Adipocyte (in vitro differentiated cells): Measurements from ENCODE around the gene PFDN5.

Experiments used
- DNase-seq: peaks from one replicate; pipeline ENCODE4 v3.0.0-alpha.2; 2015; ENCODE audit warnings: low read depth
- H3K27me3 ChIP-seq: replicated peaks from 2 replicates; pipeline ENCODE4 v1.7.0; 2013; ENCODE audit warnings: mild to moderate bottlenecking, low read length, moderate library complexity; ENCODE audit not compliant: control insufficient read depth, insufficient read depth
- H3K36me3 ChIP-seq: 2 replicates; pipeline ENCODE4 v1.7.0; 2013; ENCODE audit warnings: low read length, mild to moderate bottlenecking, moderate library complexity; ENCODE audit not compliant: control insufficient read depth, insufficient read depth, severe bottlenecking
- H3K4me1 ChIP-seq: 2 replicates; pipeline ENCODE4 v1.7.0; 2013; ENCODE audit warnings: mild to moderate bottlenecking, low read length, moderate library complexity; ENCODE audit not compliant: control insufficient read depth, insufficient read depth
- H3K4me3 ChIP-seq: 2 replicates; pipeline ENCODE4 v1.7.0; 2013; ENCODE audit warnings: mild to moderate bottlenecking, low read length, moderate library complexity
- H3K9ac ChIP-seq: 2 replicates; pipeline ENCODE4 v1.7.0; 2013; ENCODE audit warnings: mild to moderate bottlenecking, low read length, moderate library complexity
- H3K9me3 ChIP-seq: 2 replicates; pipeline ENCODE4 v1.7.0; 2013; ENCODE audit warnings: mild to moderate bottlenecking, low read length, moderate library complexity; ENCODE audit not compliant: control insufficient read depth

PFDN5 gene

DNA sequence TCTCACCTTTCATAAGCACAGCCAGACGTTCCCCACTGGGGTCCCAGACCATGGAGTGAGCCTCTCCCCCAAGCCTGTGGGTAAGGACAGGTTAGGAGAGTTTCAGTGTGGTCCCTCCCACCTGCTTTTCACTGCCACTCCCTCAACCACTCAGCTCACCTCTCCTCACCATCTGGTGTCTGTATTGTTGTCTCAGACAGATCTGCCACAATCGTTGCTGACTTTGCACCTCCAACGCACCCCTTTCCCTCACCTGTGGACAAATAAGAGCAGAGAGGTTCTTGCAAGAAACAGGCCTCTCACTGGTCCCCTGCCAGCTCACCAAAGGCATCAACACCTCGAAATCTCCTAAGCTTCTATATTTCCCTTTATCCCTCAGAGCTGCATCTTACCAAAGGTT, 12.9 kb downstream of the PFDN5 start:
- Histone ChIP-seq H3K4me1 (peaks cover 3% of the 10 kb centered on the region), H3K27me3 (no peaks in the 10 kb centered on the region), H3K36me3 (peaks cover 49% of the 10 kb centered on the region), H3K9ac (no peak overlapping the region), H3K9me3 (no peaks in the 10 kb centered on the region), H3K4me3 (no peak overlapping the region)
- DNase-seq: no peak

DNA sequence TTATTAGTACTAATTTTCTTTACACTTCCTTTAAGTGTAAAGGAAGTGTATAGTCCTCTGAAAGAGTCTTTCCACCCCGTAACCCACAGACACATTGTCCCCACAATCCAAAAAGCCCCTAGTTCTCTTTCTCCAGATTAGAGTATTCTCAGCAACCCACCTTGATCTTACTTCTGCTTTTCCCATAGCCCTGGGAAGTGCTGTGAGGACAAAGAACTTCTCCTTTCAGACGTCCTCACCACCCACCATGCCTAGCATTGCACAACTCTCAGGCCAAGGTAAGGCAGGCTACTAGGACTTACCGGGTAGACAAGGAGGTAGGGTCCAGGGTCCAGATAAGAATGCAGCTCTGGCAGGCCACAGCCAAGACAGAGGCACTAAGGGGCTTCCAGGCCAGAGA, 18.7 kb downstream of the PFDN5 start:
- DNase-seq: no peak
- H3K4me3 ChIP-seq: no peak overlapping the region
- peaks cover 43% of the 10 kb centered on the region for H3K36me3 ChIP-seq
- H3K4me1 ChIP-seq: no peaks in the 10 kb centered on the region
- H3K9me3 ChIP-seq: no peaks in the 10 kb centered on the region
- no peak overlapping the region for H3K9ac ChIP-seq
- no peaks in the 10 kb centered on the region for H3K27me3 ChIP-seq

DNA sequence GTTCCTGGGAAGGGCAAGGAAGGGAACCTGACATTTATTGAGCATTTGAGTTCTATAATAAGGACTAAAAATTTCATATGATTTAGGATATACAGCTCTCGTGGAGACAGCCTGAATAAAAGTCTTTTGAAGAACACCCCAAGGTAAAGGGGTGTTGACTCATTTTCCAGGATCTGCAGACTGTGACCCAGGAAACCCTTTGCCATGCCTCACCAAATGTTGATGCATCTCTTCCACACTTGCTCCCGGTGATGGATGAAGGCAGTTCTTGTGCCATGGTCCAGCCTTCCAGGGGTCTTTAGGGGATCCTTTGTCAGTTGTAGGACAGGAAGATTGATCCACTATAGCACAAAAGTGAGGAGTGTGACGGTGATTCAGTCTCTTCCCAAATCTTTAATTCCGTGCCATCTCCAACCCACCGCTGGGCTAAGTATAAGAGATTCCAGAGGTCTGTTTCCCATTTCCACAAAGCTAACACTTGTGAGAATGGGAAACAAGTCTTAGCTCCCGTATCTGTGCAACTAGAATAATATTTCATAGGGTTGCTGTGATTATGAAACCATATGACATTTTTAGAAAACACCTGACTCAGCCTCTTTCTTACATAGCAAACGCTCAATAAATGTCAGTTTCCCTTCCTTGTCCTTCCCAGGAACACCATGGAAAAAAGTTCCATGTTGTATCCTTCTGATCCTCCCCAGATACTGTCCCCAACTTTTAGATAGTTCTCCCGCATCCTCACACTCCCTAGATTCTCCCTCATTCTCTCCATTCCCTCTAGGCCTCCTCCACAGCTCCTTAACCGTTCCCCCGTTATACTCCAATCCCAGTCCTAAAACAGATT, 25.2 kb downstream of the PFDN5 start:
- H3K9ac ChIP-seq: peak overlapping the region; percentile 95

DNA sequence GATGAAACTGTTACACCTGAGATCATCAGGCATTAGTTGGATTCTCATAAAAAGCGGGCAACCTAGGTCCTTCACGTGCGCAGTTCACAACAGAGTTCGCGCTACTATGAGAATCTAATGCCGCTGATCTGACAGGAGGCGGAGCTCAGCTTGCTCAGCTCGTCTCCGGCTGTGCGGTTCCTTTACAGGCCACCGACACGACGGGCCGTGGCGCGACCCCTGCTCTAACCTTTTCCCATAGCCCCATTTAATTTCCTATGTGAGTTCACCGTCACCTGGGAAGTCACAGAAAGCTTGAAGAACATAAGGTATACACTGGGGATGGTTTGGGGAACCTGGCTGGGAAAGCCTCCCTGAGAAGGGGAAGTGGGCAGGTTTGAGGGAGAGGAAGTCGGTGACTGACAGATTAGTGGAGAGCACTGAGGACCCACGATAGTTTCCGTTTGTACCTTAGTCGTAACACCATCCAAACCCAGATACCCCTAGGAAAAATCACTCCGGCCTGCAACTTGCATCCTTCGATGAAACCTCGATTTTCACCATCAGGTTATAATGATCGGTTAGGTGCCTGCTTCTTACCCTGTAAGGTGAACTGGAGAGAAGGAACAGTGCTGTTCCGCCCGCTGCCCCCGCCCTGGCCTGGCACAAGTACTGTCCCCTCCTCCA, 28.9 kb downstream of the PFDN5 start:
- H3K4me3 ChIP-seq: peak overlapping the region; percentile 81
- no peaks in the 10 kb centered on the region for H3K9me3 ChIP-seq
- peaks cover 1% of the 10 kb centered on the region for H3K36me3 ChIP-seq
- H3K27me3 ChIP-seq: peaks cover 4% of the 10 kb centered on the region
- H3K4me1 ChIP-seq: peaks cover 22% of the 10 kb centered on the region
- peak overlapping the region; percentile 87 for H3K9ac ChIP-seq
- no peak for DNase-seq

More for the DNA sequence above, 25.2 kb downstream of the PFDN5 start:
- Histone ChIP-seq H3K9me3 (no peaks in the 10 kb centered on the region), H3K27me3 (no peaks in the 10 kb centered on the region), H3K4me1 (peaks cover 22% of the 10 kb centered on the region), H3K36me3 (peaks cover 22% of the 10 kb centered on the region), H3K4me3 (peak overlapping the region; percentile 98)
- DNase-seq: peak; percentile 49

DNA sequence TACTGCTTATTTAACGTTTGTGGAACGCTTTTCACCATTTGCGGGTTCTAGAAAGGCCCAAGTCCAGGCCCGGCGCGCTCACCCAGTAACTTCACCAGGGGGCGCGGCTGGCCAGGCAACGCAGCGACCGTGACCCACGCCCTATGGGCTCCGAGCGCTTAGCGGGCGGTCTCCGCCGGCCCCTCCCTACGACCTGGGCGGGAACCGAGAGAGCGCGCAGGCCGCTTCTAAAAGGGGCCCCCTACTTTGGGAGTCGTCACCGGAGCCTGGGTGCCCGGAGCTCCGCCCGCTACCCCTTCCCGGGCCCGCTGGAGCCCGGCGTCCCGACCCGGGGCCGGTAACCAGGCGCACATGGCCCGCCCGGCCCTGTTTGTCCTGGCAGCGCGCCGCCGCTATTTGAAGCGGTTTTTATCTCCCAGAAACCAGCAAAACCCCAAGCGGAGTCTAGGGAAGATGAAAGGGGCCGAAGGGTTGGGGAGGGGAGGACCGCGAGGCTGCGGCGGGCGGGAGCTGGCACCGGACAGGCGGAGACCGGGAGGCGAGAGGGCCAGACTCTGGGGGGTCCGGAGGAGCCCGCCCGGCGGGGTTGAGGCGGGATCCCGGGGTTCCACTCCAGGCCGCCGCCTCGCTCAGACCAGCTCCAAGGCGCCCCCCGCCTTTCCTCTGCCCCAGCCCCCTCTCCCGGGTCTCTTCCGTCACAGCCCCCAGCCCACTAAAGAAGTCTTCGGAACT, 29.6 kb downstream of the PFDN5 start:
- Histone ChIP-seq H3K4me3 (peak overlapping the region; percentile 81), H3K9ac (peak overlapping the region; percentile 87), H3K9me3 (no peaks in the 10 kb centered on the region), H3K36me3 (no peaks in the 10 kb centered on the region), H3K4me1 (peaks cover 22% of the 10 kb centered on the region), H3K27me3 (peaks cover 4% of the 10 kb centered on the region)
- DNase-seq: peak; percentile 98

DNA sequence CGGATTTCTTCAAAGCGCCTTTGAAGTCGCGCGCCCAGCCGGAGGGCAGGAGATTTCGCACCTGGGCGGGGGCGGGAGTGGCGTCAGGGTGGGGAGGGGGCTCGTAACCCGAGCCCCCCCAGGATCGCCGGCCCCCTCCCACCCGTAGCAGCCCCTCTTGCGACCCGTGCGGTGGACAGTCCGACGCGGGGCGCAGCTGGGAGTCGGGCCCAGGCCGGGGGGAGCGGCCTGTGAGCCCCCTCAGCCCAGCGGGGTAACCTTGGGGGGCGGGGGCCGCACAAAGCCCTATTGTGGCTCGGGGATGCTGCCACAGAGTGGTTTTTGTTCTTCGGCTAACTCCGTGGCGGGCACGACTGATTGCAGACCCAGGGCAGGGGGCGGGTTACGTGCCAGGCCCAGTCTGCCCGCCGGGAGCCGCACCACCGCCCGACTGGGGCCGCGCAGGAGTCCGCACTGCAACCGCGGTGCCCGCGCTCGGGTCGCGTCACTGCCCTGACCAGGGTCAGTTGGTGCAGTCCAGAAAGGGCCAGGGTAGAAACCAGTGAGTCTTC, 30.2 kb downstream of the PFDN5 start:
- peak overlapping the region; percentile 87 for H3K9ac ChIP-seq
- H3K27me3 ChIP-seq: peaks cover 7% of the 10 kb centered on the region
- H3K9me3 ChIP-seq: no peaks in the 10 kb centered on the region
- H3K36me3 ChIP-seq: no peaks in the 10 kb centered on the region
- peak overlapping the region; percentile 81 for H3K4me3 ChIP-seq
- DNase-seq: peak; percentile 55
- H3K4me1 ChIP-seq: peaks cover 15% of the 10 kb centered on the region

DNA sequence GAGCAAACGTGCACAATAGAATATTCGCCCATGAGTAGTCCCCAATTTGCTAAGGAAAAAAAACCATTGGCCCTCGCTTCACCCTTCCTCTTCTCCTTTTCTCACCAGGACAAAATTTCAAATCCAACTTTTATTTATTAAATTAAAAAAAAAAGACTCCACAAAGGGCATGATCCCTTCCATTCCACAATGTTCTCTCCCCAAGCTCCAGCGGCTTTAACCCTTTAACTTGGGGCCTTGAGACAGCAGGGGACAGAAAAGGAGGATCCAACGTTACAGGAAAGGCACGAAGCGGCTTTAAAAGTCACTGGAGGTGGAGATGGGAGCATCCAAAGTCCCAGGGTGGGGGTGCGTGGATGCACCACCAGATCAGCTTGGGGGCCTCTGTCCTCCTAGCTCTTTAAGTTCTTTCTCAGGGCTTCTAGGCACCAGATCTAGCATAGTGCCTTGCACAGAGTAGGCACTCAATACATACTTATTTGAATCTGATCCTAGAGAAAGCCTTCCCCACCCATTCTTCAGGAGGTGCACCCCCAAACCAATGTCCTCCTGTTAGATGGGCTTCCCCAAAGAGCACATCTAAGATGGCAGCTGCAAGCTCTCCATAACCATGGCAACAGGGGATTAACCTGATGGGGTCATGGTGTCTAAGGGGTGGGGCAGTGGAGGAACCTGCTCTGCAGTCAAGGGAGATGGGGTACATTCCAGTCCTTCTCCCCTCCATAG, 31.3 kb downstream of the PFDN5 start:
- no peak for DNase-seq
- Histone ChIP-seq H3K4me3 (no peak overlapping the region), H3K9ac (no peak overlapping the region), H3K27me3 (peaks cover 14% of the 10 kb centered on the region), H3K9me3 (no peaks in the 10 kb centered on the region), H3K4me1 (peaks cover 10% of the 10 kb centered on the region), H3K36me3 (no peaks in the 10 kb centered on the region)

DNA sequence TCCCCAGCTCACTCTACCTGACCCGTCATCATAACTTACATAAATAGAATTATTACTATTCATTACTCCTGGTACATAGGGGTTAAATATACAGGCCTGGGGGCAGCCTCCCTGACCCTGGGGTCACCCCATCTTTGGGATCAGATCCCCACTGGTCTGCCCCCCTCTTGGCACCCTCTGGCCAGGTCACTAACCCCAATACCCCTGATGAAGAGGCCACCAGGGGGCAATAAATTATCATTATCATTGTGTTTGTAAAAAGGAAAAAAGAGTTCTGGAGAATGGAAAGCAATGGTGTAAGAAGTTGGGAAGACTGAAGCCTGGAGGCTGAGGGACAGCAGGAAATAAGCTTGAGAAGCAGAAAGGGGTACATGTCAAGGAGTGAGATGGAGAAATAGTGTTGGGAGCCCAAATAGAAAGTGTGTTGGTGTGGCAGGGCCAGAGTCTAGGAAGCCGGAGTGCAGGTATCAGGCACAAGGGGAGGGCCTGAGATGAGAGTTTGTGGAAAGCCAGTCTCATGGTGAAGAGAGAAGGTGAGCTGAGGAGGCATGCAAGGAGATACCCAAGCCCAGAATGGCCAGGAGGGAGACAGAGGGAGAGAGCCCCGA, 32.2 kb downstream of the PFDN5 start:
- no peaks in the 10 kb centered on the region for H3K9me3 ChIP-seq
- H3K4me3 ChIP-seq: no peak overlapping the region
- no peaks in the 10 kb centered on the region for H3K36me3 ChIP-seq
- no peak overlapping the region for H3K9ac ChIP-seq
- peaks cover 6% of the 10 kb centered on the region for H3K4me1 ChIP-seq
- H3K27me3 ChIP-seq: peaks cover 22% of the 10 kb centered on the region
- peak; percentile 30 for DNase-seq

DNA sequence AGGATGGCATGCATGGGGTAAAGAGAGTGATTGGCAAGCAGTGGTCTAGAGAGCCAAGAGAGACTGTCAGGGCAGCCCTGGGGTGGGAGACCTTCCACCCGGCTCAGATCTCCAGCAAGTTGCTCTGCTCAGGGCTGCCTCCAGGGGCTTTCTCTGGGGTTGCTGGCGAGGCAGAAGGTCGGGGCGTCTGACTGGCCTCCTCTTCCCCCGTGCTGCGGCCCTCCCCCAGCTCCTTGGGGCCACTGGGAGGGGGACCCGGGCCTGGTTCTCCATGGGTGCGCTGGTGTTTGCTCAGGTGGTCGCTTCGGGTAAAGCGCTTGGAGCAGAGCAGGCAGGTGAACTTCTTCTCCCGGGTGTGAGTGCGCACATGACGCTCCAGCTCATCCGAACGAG, 32.7 kb downstream of the PFDN5 start:
- no peaks in the 10 kb centered on the region for H3K36me3 ChIP-seq
- no peak overlapping the region for H3K9ac ChIP-seq
- DNase-seq: no peak
- H3K4me1 ChIP-seq: peaks cover 6% of the 10 kb centered on the region
- no peak overlapping the region for H3K4me3 ChIP-seq
- H3K9me3 ChIP-seq: no peaks in the 10 kb centered on the region
- H3K27me3 ChIP-seq: peaks cover 26% of the 10 kb centered on the region

DNA sequence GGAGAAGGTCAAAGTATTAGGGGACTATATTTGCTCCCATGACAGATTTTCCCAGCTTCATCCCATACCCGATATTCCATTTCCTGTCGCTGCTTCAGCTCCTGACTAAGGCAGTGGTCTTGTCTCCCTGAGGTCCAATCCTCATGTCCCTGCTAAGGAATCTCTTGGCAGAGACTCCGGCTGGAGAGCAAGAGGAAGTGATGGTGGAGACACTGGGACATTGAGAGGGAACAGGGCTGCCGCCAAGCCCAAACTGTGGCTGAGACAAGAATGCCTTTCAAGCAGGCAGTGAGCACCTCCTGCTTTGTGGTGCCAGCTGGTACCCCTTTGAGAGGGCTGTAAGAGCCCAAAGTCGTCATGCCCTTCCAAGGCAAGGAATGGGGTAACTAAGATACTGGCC, 35.3 kb downstream of the PFDN5 start:
- Histone ChIP-seq H3K4me3 (no peak overlapping the region), H3K9ac (no peak overlapping the region), H3K9me3 (no peaks in the 10 kb centered on the region), H3K27me3 (peaks cover 50% of the 10 kb centered on the region), H3K4me1 (no peaks in the 10 kb centered on the region), H3K36me3 (no peaks in the 10 kb centered on the region)
- DNase-seq: no peak
